Activated T-cell treated with anti-CD3 and anti-CD28 coated beads for 4 hours (primary cell): ENCODE data around the gene TM7SF3.

ENCODE experiments used
- DNase-seq: peaks from one replicate; pipeline ENCODE4 v3.0.0-alpha.2; 2020

TM7SF3 gene

GRCh38 chr12:27014859-27015729 lies 910 bp upstream of the TM7SF3 start:
- DNase-seq, result no peak

GRCh38 chr12:27013611-27014084 lies 536 bp downstream of the TM7SF3 start:
- DNase-seq, result no peak

- DNase-seq, result no peak
Observed at GRCh38 chr12:27012982-27013255, 1.3 kb downstream of the TM7SF3 start.

- no peak for DNase-seq
Observed at GRCh38 chr12:27012239-27012981, 1.8 kb downstream of the TM7SF3 start.

- no peak for DNase-seq
Observed at GRCh38 chr12:27009881-27010301, 4.3 kb downstream of the TM7SF3 start.

GRCh38 chr12:27008081-27008480 lies 6.1 kb downstream of the TM7SF3 start:
- no peak for DNase-seq

GRCh38 chr12:27006797-27007467 lies 7.3 kb downstream of the TM7SF3 start:
- DNase-seq, result no peak

- no peak for DNase-seq
Observed at GRCh38 chr12:27005495-27005894, 8.7 kb downstream of the TM7SF3 start.

- DNase-seq, result no peak
Observed at GRCh38 chr12:27003421-27004381, 10.5 kb downstream of the TM7SF3 start.

GRCh38 chr12:27002141-27002540 lies 12.0 kb downstream of the TM7SF3 start:
- no peak for DNase-seq

- DNase-seq, result no peak
Observed at GRCh38 chr12:27001663-27002062, 12.5 kb downstream of the TM7SF3 start.

- DNase-seq, result no peak
Observed at GRCh38 chr12:27000961-27001360, 13.2 kb downstream of the TM7SF3 start.

- DNase-seq, result no peak
Observed at GRCh38 chr12:26997003-26997402, 17.2 kb downstream of the TM7SF3 start.

GRCh38 chr12:26995706-26996105 lies 18.5 kb downstream of the TM7SF3 start:
- no peak for DNase-seq

GRCh38 chr12:26994109-26994508 lies 20.1 kb downstream of the TM7SF3 start:
- no peak for DNase-seq

- DNase-seq, result no peak
Observed at GRCh38 chr12:26991826-26992225, 22.4 kb downstream of the TM7SF3 start.

- DNase-seq, result no peak
Observed at GRCh38 chr12:26989873-26990272, 24.3 kb downstream of the TM7SF3 start.

- DNase-seq, result no peak
Observed at GRCh38 chr12:26988703-26989102, 25.5 kb downstream of the TM7SF3 start.

- no peak for DNase-seq
Observed at GRCh38 chr12:26987634-26988424, 26.4 kb downstream of the TM7SF3 start.

- no peak for DNase-seq
Observed at GRCh38 chr12:26982866-26983265, 31.3 kb downstream of the TM7SF3 start.

GRCh38 chr12:26979733-26980132 lies 34.5 kb downstream of the TM7SF3 start:
- no peak for DNase-seq

GRCh38 chr12:26978801-26979200 lies 35.4 kb downstream of the TM7SF3 start:
- DNase-seq, result no peak
